Measurements from ENCODE around the gene PTGDR. TPM values are rescaled to one million over a fixed set of nuclear protein-coding genes. Genes with fewer than 3 reads are reported as not detected.

Gene PTGDR
- total RNA-seq, 3 donors from 2014 or later: 1.2 to 3.2 (median 1.3) TPM

DNA sequence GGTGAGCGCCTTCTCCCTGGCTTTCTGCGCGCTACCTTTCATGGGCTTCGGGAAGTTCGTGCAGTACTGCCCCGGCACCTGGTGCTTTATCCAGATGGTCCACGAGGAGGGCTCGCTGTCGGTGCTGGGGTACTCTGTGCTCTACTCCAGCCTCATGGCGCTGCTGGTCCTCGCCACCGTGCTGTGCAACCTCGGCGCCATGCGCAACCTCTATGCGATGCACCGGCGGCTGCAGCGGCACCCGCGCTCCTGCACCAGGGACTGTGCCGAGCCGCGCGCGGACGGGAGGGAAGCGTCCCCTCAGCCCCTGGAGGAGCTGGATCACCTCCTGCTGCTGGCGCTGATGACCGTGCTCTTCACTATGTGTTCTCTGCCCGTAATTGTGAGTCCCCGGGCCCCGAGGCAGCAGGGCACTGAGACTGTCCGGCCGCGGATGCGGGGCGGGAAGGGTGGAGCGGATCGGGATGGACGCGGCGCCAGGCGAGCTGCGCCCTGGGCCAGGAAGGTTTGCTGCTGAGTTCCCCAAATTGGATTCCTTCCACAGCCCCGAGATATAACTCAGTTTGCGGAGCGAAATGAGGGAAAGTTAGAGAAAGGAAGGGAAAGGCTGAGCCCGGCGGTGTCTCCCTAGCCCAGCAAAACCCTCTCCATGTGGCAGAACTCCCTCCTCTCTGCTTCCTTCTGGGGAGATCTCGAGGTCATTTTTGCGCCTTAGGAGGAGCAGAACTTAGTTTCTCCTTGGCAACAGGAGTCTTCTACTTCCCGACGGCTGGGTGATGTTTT lies 972 bp downstream of the PTGDR start:
- H3K36me3 ChIP-seq: no peaks in the 10 kb centered on the region
- H3K27me3 ChIP-seq: peaks cover 0 to 21% of the 10 kb centered on the region in 2 donors
- no peak overlapping the region for H3K27ac ChIP-seq
- peak overlapping the region; percentile 40 to 62 (median 46) for H3K4me3 ChIP-seq
- no peak for DNase-seq (ENCODE audit: low spot score in 2 of 2)
- intact Hi-C loops (cut with DNase I; ENCODE audit: low total_unique reads): no loop called here
- no peaks in the 10 kb centered on the region for H3K9me3 ChIP-seq
- H3K4me1 ChIP-seq: no peaks in the 10 kb centered on the region
- TF ChIP-seq POLR2AphosphoS5 (IDR thresholded peaks at IDR 0.05) (no peak), POLR2A (IDR thresholded peaks at IDR 0.05) (no peak)
- TF ChIP-seq, protein P1, sequence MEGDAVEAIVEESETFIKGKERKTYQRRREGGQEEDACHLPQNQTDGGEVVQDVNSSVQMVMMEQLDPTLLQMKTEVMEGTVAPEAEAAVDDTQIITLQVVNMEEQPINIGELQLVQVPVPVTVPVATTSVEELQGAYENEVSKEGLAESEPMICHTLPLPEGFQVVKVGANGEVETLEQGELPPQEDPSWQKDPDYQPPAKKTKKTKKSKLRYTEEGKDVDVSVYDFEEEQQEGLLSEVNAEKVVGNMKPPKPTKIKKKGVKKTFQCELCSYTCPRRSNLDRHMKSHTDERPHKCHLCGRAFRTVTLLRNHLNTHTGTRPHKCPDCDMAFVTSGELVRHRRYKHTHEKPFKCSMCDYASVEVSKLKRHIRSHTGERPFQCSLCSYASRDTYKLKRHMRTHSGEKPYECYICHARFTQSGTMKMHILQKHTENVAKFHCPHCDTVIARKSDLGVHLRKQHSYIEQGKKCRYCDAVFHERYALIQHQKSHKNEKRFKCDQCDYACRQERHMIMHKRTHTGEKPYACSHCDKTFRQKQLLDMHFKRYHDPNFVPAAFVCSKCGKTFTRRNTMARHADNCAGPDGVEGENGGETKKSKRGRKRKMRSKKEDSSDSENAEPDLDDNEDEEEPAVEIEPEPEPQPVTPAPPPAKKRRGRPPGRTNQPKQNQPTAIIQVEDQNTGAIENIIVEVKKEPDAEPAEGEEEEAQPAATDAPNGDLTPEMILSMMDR (IDR thresholded peaks at IDR 0.05): no peak

DNA sequence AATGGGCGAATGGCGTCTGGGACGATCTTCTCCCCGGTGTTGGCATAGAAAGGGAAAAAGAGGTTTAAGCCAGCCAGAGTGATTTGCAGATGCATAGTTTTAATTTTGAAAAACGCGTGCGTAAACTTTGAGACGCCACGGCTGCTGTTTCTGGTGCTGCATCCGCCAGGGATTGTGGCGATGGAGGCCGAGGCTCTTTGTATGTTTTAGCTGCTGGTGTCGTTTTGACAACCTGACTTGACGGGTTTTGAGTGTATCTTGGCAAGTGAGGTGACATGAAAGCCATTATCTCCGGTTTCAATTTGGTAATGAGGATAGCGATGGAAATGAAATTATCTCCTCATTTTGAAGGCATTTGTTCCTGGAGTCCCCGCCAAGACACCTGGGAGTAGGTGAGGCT lies 1.6 kb downstream of the PTGDR start:
- DNase-seq (ENCODE audit: low spot score in 2 of 2): no peak
- Histone ChIP-seq H3K9me3 (no peaks in the 10 kb centered on the region), H3K27ac (no peak overlapping the region), H3K36me3 (no peaks in the 10 kb centered on the region), H3K4me3 (peak overlapping the region; percentile 40 to 62 (median 46)), H3K4me1 (no peaks in the 10 kb centered on the region), H3K27me3 (peaks cover 0 to 21% of the 10 kb centered on the region in 2 donors)
- intact Hi-C loops (cut with DNase I; ENCODE audit: low total_unique reads): no loop called here
- TF ChIP-seq, protein P1 (IDR thresholded peaks at IDR 0.05): no peak
- no peak for TF ChIP-seq POLR2A (IDR thresholded peaks at IDR 0.05)

GRCh38 chr14:52269982-52270381 lies 2.5 kb downstream of the PTGDR start:
- Histone ChIP-seq H3K36me3 (no peaks in the 10 kb centered on the region), H3K27me3 (peaks cover 0 to 21% of the 10 kb centered on the region in 2 donors), H3K4me1 (no peaks in the 10 kb centered on the region), H3K9me3 (no peaks in the 10 kb centered on the region), H3K4me3 (no peak overlapping the region), H3K27ac (no peak overlapping the region)
- no peak for DNase-seq (ENCODE audit: low spot score in 2 of 2)
- intact Hi-C loops (cut with DNase I; ENCODE audit: low total_unique reads): no loop called here
- no peak for TF ChIP-seq POLR2A (IDR thresholded peaks at IDR 0.05)
- TF ChIP-seq, protein P1 (IDR thresholded peaks at IDR 0.05): no peak

DNA sequence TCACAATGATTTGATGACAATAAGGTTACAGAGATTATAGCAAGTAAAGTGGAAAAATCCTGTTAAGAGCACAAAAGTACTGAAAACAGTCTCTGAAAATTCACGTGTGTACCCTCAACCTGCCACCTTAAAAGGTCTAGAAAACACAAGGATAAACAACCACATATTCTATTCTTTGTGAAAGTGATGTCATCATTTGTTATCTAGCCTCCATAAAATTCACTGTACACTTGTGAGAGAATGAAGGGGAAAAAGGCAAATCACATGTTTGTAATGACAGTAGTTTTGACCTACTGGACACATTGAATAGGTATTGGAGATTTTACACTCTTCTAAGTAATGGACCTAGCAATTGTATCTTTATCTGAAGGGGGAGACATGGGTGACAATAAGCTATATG lies 4.0 kb downstream of the PTGDR start:
- peaks cover 0 to 21% of the 10 kb centered on the region in 2 donors for H3K27me3 ChIP-seq
- no peaks in the 10 kb centered on the region for H3K36me3 ChIP-seq
- H3K4me1 ChIP-seq: no peaks in the 10 kb centered on the region
- TF ChIP-seq, protein P1 (IDR thresholded peaks at IDR 0.05): no peak
- TF ChIP-seq POLR2A (IDR thresholded peaks at IDR 0.05) (no peak), POLR2AphosphoS5 (IDR thresholded peaks at IDR 0.05) (no peak)
- no peak overlapping the region for H3K4me3 ChIP-seq
- DNase-seq (ENCODE audit: low spot score in 2 of 2): no peak
- H3K9me3 ChIP-seq: no peaks in the 10 kb centered on the region
- H3K27ac ChIP-seq: no peak overlapping the region
- intact Hi-C loops (cut with DNase I; ENCODE audit: low total_unique reads): no loop called here

GRCh38 chr14:52272375-52272774 lies 4.9 kb downstream of the PTGDR start:
- intact Hi-C loops (cut with DNase I; ENCODE audit: low total_unique reads): no loop called here
- no peaks in the 10 kb centered on the region for H3K36me3 ChIP-seq
- H3K27ac ChIP-seq: no peak overlapping the region
- H3K27me3 ChIP-seq: peaks cover 0 to 17% of the 10 kb centered on the region in 2 donors
- no peaks in the 10 kb centered on the region for H3K9me3 ChIP-seq
- H3K4me1 ChIP-seq: no peaks in the 10 kb centered on the region
- no peak for DNase-seq (ENCODE audit: low spot score in 2 of 2)
- no peak for TF ChIP-seq POLR2A (IDR thresholded peaks at IDR 0.05)
- TF ChIP-seq, protein P1 (IDR thresholded peaks at IDR 0.05): no peak
- TF ChIP-seq POLR2AphosphoS5 (IDR thresholded peaks at IDR 0.05): no peak
- no peak overlapping the region for H3K4me3 ChIP-seq

Measured in breast epithelium (tissue), 4 donors.